Fibroblast of lung (primary cell): Measurements from ENCODE around the gene TBC1D22A. TPM values are rescaled to one million over a fixed set of nuclear protein-coding genes. Genes with fewer than 3 reads are reported as not detected.

Source experiments
- DNase-seq, 2 donors: peaks; one replicate each; pipeline versions ENCODE4 v3.0.0 to v3.0.0-alpha.2; 2010; ENCODE audit warnings: low read depth in 2 of 2
- H2AFZ ChIP-seq: 2 replicates; pipeline ENCODE4 v1.5.1; 2012; ENCODE audit warnings: low read length, control low read depth, inconsistent platforms
- H3K27ac ChIP-seq: 2 replicates; pipeline ENCODE4 v1.5.1; 2011; ENCODE audit warnings: low read length, control low read depth; ENCODE audit not compliant: insufficient read depth
- H3K27me3 ChIP-seq: 2 replicates; pipeline ENCODE4 v1.5.1; 2011; ENCODE audit warnings: mild to moderate bottlenecking, low read length; ENCODE audit not compliant: control insufficient read depth, insufficient read depth
- H3K36me3 ChIP-seq: 2 replicates; pipeline ENCODE4 v1.5.1; 2011; ENCODE audit warnings: low read length; ENCODE audit not compliant: control insufficient read depth, insufficient read depth
- H3K4me1 ChIP-seq: 2 replicates; pipeline ENCODE4 v1.5.1; 2011; ENCODE audit warnings: low read length; ENCODE audit not compliant: control insufficient read depth, insufficient read depth; ENCODE audit errors: extremely low read depth
- H3K4me2 ChIP-seq: 2 replicates; pipeline ENCODE4 v1.5.1; 2011; ENCODE audit warnings: low read length, control low read depth; ENCODE audit not compliant: insufficient read depth; ENCODE audit errors: extremely low read depth
- H3K4me3 ChIP-seq, 4 experiments: fragments of 200-600 bp in 1 of 4; sonication (generic) in 1 of 4; replicated peaks in 1 of 4; 2 replicates each; pipeline ENCODE4 v1.5.1; 2011 to 2016; ENCODE audit warnings: low read length in 4 of 4, low read depth in 3 of 4, mild to moderate bottlenecking in 3 of 4, control low read depth in 2 of 4, inconsistent platforms in 1 of 4, mixed read lengths in 1 of 4; ENCODE audit not compliant: insufficient read depth in 1 of 4; ENCODE audit errors: control extremely low read depth in 1 of 4
- H3K79me2 ChIP-seq: 2 replicates; pipeline ENCODE4 v1.5.1; 2012; ENCODE audit warnings: mild to moderate bottlenecking, low read length, inconsistent platforms; ENCODE audit not compliant: control insufficient read depth, insufficient read depth
- H3K9ac ChIP-seq: 2 replicates; pipeline ENCODE4 v1.5.1; 2011; ENCODE audit warnings: mild to moderate bottlenecking, low read length, control low read depth; ENCODE audit not compliant: insufficient read depth
- H3K9me3 ChIP-seq: 2 replicates; pipeline ENCODE4 v1.5.1; 2012; ENCODE audit warnings: low read depth, low read length; ENCODE audit not compliant: control insufficient read depth, insufficient read depth
- H4K20me1 ChIP-seq: 2 replicates; pipeline ENCODE4 v1.5.1; 2011; ENCODE audit warnings: low read length; ENCODE audit not compliant: control insufficient read depth, insufficient read depth; ENCODE audit errors: extremely low read depth
- CTCF ChIP-seq, 2 donors: IDR thresholded peaks in 1 of 2; conservative IDR thresholded peaks in 1 of 2; 1 replicate in 1 of 2; 2 replicates in 1 of 2; pipeline ENCODE4 v1.5.1; 2011 to 2012; ENCODE audit warnings: low read length in 2 of 2, control low read depth in 1 of 2, inconsistent platforms in 1 of 2, low read depth in 1 of 2, mild to moderate bottlenecking in 1 of 2
- EZH2 ChIP-seq: IDR thresholded peaks from 2 replicates; pipeline ENCODE4 v1.5.1; 2012; ENCODE audit warnings: low read length, control low read depth, mild to moderate bottlenecking; ENCODE audit errors: missing control alignments
- polyA plus RNA-seq, 2 donors: library from polyadenylated mRNA; depleted of rRNA in 1 of 2; stranded (reverse) in 1 of 2; unstranded in 1 of 2; fragments of >200 nt; gene quantifications; 2 replicates each; pipeline ENCODE4 v1.2.1, GENCODE V29; 2011 to 2012; ENCODE audit warnings: missing spikeins in 1 of 2
- total RNA-seq: library from RNA; depleted of rRNA; stranded (reverse); fragments of >200 nt; gene quantifications from 2 replicates; pipeline ENCODE4 v1.2.1, GENCODE V29; 2014

The TBC1D22A gene
- total and polyA plus RNA-seq, 2 donors (not counting 1 experiment from before 2014, with no cell fraction given): 11.6 to 17.6 TPM

- H3K79me2 ChIP-seq: no peaks in the 10 kb centered on the region
- H3K9me3 ChIP-seq: no peaks in the 10 kb centered on the region
- H2AFZ ChIP-seq: no peak overlapping the region
- no peak overlapping the region for H3K4me2 ChIP-seq
- H3K27me3 ChIP-seq: no peaks in the 10 kb centered on the region
- H3K4me1 ChIP-seq: peaks cover 6% of the 10 kb centered on the region
- no peaks in the 10 kb centered on the region for H4K20me1 ChIP-seq
- H3K9ac ChIP-seq: no peak overlapping the region
- no peak overlapping the region for H3K27ac ChIP-seq
- TF ChIP-seq EZH2 (no peak), CTCF (conservative IDR thresholded peaks at IDR 0.05 in 1 of 2, IDR thresholded peaks at IDR 0.05 in 1 of 2; ENCODE audit: low read depth in 1 of 2, low read length in 2 of 2) (no peak)
- DNase-seq: no peak
- H3K4me3 ChIP-seq: no peak overlapping the region
- H3K36me3 ChIP-seq: no peaks in the 10 kb centered on the region
These were observed 411.6 kb downstream of the TBC1D22A start for GRCh38 chr22:47174096-47174495.

- Histone ChIP-seq H3K9ac (no peak overlapping the region), H3K79me2 (no peaks in the 10 kb centered on the region), H3K27ac (no peak overlapping the region)
These were observed 412.2 kb downstream of the TBC1D22A start for GRCh38 chr22:47174671-47175112.

More at GRCh38 chr22:47174671-47175112, 412.2 kb downstream of the TBC1D22A start:
- peak overlapping the region; percentile 11 for H3K4me2 ChIP-seq
- H3K4me1 ChIP-seq: peaks cover 6% of the 10 kb centered on the region
- no peaks in the 10 kb centered on the region for H4K20me1 ChIP-seq
- no peak for DNase-seq
- no peak overlapping the region for H3K4me3 ChIP-seq
- TF ChIP-seq EZH2: no peak
- TF ChIP-seq CTCF (conservative IDR thresholded peaks at IDR 0.05 in 1 of 2, IDR thresholded peaks at IDR 0.05 in 1 of 2; ENCODE audit: low read depth in 1 of 2, low read length in 2 of 2): no peak
- no peak overlapping the region for H2AFZ ChIP-seq
- no peaks in the 10 kb centered on the region for H3K36me3 ChIP-seq
- H3K27me3 ChIP-seq: no peaks in the 10 kb centered on the region
- no peaks in the 10 kb centered on the region for H3K9me3 ChIP-seq
